ENCODE data around the gene EEF1AKMT2.

GRCh38 chr10:124748166-124748565, 43.5 kb downstream of the EEF1AKMT2 start:
- TF ChIP-seq SP1 (IDR thresholded peaks at IDR 0.05) (no peak), BHLHE40 (IDR thresholded peaks at IDR 0.05; ENCODE audit: borderline replicate concordance) (no peak), FOXA1 (IDR thresholded peaks at IDR 0.05) (no peak), CTBP1 (IDR thresholded peaks at IDR 0.05; ENCODE audit: borderline replicate concordance) (no peak), SUZ12 (IDR thresholded peaks at IDR 0.05) (no peak), FOXM1 (IDR thresholded peaks at IDR 0.05; ENCODE audit: borderline replicate concordance) (no peak), FOXK2 (IDR thresholded peaks at IDR 0.05) (no peak), PKNOX1 (IDR thresholded peaks at IDR 0.05) (no peak), NFRKB (IDR thresholded peaks at IDR 0.05) (no peak), ARNT (IDR thresholded peaks at IDR 0.05) (no peak), TARDBP (IDR thresholded peaks at IDR 0.05) (no peak), ELF4 (IDR thresholded peaks at IDR 0.05) (no peak), LEF1 (IDR thresholded peaks at IDR 0.05; ENCODE audit: borderline replicate concordance) (no peak), ZNF384 (IDR thresholded peaks at IDR 0.05) (no peak)

Data from HEK293T (cell line).